ENCODE measurements around the gene PEMT.

DNA sequence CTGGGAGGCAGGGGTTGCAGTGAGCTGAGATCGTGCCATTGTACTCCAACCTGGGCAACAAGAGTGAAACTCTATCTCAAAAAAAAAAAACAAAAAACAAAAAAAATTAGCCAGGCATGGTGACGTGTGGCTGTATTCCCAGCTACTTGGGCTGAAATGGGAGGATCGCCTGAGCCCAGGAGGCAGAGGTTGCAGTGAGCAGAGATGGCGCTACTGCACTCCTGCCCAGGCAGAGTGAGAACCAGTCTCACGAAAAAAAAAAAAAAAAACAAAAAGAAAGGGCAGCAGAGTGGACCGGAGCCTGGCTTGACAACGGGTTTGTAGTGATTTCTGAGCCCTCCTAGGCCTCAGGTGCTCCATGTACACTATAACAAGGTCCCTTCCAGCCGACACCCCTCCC, 33.1 kb downstream of the PEMT start:
- TF ChIP-seq FOXJ3 (CRISPR knock-in tag; IDR thresholded peaks at IDR 0.05) (no peak), ZNF431 (CRISPR knock-in tag; IDR thresholded peaks at IDR 0.05) (no peak), NRF1 (conservative IDR thresholded peaks at IDR 0.05 in 1 of 2, IDR thresholded peaks at IDR 0.05 in 1 of 2) (no peak), ZNF253 (CRISPR knock-in tag; conservative IDR thresholded peaks at IDR 0.05) (no peak), ZNF263 (CRISPR knock-in tag; IDR thresholded peaks at IDR 0.05; ENCODE audit: borderline replicate concordance) (no peak), ATF1 (CRISPR knock-in tag; IDR thresholded peaks at IDR 0.05) (no peak), ATF1 (tag; IDR thresholded peaks at IDR 0.05) (no peak), CHD1 (IDR thresholded peaks at IDR 0.05; ENCODE audit: low read length) (no peak), EZH2 (IDR thresholded peaks at IDR 0.05; ENCODE audit: borderline replicate concordance, low read depth, low read length) (no peak), EP300 (IDR thresholded peaks at IDR 0.05; ENCODE audit: low read length) (no peak), RBFOX2 (IDR thresholded peaks at IDR 0.05; ENCODE audit: low read depth, low read length) (no peak), RB1 (IDR thresholded peaks at IDR 0.05; ENCODE audit: low read depth) (no peak)
- TF ChIP-seq, protein P1, sequence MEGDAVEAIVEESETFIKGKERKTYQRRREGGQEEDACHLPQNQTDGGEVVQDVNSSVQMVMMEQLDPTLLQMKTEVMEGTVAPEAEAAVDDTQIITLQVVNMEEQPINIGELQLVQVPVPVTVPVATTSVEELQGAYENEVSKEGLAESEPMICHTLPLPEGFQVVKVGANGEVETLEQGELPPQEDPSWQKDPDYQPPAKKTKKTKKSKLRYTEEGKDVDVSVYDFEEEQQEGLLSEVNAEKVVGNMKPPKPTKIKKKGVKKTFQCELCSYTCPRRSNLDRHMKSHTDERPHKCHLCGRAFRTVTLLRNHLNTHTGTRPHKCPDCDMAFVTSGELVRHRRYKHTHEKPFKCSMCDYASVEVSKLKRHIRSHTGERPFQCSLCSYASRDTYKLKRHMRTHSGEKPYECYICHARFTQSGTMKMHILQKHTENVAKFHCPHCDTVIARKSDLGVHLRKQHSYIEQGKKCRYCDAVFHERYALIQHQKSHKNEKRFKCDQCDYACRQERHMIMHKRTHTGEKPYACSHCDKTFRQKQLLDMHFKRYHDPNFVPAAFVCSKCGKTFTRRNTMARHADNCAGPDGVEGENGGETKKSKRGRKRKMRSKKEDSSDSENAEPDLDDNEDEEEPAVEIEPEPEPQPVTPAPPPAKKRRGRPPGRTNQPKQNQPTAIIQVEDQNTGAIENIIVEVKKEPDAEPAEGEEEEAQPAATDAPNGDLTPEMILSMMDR (IDR thresholded peaks at IDR 0.05 in 2 of 3, conservative IDR thresholded peaks at IDR 0.05 in 1 of 3; ENCODE audit: insufficient read depth in 2 of 3, low read depth in 1 of 3, low read length in 3 of 3) = no peak
- TF ChIP-seq, protein P2, sequence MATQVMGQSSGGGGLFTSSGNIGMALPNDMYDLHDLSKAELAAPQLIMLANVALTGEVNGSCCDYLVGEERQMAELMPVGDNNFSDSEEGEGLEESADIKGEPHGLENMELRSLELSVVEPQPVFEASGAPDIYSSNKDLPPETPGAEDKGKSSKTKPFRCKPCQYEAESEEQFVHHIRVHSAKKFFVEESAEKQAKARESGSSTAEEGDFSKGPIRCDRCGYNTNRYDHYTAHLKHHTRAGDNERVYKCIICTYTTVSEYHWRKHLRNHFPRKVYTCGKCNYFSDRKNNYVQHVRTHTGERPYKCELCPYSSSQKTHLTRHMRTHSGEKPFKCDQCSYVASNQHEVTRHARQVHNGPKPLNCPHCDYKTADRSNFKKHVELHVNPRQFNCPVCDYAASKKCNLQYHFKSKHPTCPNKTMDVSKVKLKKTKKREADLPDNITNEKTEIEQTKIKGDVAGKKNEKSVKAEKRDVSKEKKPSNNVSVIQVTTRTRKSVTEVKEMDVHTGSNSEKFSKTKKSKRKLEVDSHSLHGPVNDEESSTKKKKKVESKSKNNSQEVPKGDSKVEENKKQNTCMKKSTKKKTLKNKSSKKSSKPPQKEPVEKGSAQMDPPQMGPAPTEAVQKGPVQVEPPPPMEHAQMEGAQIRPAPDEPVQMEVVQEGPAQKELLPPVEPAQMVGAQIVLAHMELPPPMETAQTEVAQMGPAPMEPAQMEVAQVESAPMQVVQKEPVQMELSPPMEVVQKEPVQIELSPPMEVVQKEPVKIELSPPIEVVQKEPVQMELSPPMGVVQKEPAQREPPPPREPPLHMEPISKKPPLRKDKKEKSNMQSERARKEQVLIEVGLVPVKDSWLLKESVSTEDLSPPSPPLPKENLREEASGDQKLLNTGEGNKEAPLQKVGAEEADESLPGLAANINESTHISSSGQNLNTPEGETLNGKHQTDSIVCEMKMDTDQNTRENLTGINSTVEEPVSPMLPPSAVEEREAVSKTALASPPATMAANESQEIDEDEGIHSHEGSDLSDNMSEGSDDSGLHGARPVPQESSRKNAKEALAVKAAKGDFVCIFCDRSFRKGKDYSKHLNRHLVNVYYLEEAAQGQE (IDR thresholded peaks at IDR 0.05; ENCODE audit: borderline replicate concordance) = no peak
- TF ChIP-seq, protein P2 (CRISPR knock-in tag; IDR thresholded peaks at IDR 0.05; ENCODE audit: low read depth) = no peak
- TF ChIP-seq, protein P3, sequence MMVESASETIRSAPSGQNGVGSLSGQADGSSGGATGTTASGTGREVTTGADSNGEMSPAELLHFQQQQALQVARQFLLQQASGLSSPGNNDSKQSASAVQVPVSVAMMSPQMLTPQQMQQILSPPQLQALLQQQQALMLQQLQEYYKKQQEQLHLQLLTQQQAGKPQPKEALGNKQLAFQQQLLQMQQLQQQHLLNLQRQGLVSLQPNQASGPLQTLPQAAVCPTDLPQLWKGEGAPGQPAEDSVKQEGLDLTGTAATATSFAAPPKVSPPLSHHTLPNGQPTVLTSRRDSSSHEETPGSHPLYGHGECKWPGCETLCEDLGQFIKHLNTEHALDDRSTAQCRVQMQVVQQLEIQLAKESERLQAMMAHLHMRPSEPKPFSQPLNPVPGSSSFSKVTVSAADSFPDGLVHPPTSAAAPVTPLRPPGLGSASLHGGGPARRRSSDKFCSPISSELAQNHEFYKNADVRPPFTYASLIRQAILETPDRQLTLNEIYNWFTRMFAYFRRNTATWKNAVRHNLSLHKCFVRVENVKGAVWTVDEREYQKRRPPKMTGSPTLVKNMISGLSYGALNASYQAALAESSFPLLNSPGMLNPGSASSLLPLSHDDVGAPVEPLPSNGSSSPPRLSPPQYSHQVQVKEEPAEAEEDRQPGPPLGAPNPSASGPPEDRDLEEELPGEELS (CRISPR knock-in tag; IDR thresholded peaks at IDR 0.05; ENCODE audit: borderline replicate concordance) = no peak

All from K562 (cell line).